ENCODE data around the gene CR1. TPM values are rescaled to one million over a fixed set of nuclear protein-coding genes. Genes with fewer than 3 reads are reported as not detected.
A peak's percentile ranks its signal among the peaks of the same experiment; 100 is the strongest.

Gene CR1
- total RNA-seq, 1 experiment from 2014 or later, result 0.07 TPM

GRCh38 chr1:207454046-207454964, 41.7 kb upstream of the CR1 start, which contains the start of gene CR2 (continued):
- TF ChIP-seq REST (IDR thresholded peaks at IDR 0.05; ENCODE audit: low read depth) (no peak), EGR1 (IDR thresholded peaks at IDR 0.05; ENCODE audit: low read depth) (0 out of 2 replicates have a peak, but pooled peaks have one; percentile 37), SIN3A (IDR thresholded peaks at IDR 0.05; ENCODE audit: low read depth) (no peak; the same call in 1 of the 2 replicates), CBX3 (IDR thresholded peaks at IDR 0.05; ENCODE audit: low read depth) (0 out of 2 replicates have a peak, but pooled peaks have one; percentile 27), EZH2 (IDR thresholded peaks at IDR 0.05) (no peak), ZNF274 (IDR thresholded peaks at IDR 0.05; ENCODE audit: low read depth, low read length) (no peak), ELF1 (IDR thresholded peaks at IDR 0.05; ENCODE audit: borderline replicate concordance, low read depth) (no peak), FOSL1 (IDR thresholded peaks at IDR 0.05; ENCODE audit: low read depth) (no peak), SP1 (IDR thresholded peaks at IDR 0.05; ENCODE audit: low read depth) (no peak)
- TF ChIP-seq, protein P1, sequence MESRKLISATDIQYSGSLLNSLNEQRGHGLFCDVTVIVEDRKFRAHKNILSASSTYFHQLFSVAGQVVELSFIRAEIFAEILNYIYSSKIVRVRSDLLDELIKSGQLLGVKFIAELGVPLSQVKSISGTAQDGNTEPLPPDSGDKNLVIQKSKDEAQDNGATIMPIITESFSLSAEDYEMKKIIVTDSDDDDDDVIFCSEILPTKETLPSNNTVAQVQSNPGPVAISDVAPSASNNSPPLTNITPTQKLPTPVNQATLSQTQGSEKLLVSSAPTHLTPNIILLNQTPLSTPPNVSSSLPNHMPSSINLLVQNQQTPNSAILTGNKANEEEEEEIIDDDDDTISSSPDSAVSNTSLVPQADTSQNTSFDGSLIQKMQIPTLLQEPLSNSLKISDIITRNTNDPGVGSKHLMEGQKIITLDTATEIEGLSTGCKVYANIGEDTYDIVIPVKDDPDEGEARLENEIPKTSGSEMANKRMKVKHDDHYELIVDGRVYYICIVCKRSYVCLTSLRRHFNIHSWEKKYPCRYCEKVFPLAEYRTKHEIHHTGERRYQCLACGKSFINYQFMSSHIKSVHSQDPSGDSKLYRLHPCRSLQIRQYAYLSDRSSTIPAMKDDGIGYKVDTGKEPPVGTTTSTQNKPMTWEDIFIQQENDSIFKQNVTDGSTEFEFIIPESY (IDR thresholded peaks at IDR 0.05; ENCODE audit: extremely low read depth, insufficient replicate concordance, low read length), result peak; percentile 13

Measured in HCT116 (cell line).